Effector CD8-positive, alpha-beta T cell (primary cell): ENCODE results near the gene DGKD.

Source experiments
- DNase-seq: peaks from one replicate; lab custom pipeline; 2025; lab: John Stamatoyannopoulos, UW

Gene DGKD

DNA sequence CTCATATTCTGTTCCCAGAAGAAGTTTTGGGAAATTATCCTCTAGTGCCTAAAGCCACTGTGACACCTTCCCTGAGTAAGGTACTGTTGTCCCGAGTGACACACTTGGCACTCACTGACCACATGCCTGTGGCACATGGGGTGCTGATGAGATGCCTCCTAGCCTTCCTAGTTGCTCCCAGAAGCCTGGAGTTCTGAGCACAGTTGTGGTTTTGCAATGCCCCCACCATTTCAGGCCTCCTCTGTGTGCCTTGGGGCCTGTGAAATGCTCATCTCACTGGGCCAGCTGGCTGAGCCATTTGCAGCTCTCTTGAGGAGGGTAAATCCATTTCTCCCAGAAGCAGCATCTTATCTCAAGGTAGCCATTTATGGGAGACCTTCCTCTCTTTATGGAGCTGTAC, 91.8 kb downstream of the DGKD start:
- DNase-seq, result no peak

DNA sequence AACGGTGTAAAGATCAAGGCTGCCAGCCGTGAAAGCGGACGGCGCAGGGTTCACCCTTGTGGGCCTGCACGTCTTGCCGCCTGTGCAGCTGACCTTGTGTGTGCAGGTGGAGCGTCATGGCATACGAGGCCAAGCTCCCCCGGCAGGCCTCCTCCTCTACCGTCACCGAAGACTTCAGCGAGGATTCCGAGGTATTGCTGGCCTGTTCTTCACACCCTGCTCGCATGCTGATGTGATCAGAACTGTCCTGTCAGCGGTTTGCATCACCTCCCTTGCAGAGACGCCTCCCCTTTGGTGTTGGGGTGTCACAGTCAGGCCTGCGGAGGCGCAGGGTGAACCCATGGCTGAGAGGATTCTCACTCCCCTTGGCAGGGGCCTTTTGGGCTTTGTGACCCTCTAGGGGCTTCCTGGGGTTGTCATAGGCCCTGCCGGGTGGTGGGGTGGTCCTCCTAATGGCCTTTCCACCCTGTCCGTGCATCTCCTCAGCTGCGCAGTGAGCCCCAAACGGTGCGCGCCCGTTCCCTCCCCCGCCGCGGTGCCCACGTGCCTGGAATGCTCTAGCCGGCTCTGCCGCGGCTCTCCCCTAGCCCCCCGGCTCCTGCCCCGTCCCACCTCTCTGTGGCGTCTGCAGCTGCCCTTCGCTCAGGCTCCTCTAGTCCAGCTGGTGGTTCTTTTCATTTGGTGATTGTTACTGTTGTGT, 92.5 kb downstream of the DGKD start:
- DNase-seq, result no peak

DNA sequence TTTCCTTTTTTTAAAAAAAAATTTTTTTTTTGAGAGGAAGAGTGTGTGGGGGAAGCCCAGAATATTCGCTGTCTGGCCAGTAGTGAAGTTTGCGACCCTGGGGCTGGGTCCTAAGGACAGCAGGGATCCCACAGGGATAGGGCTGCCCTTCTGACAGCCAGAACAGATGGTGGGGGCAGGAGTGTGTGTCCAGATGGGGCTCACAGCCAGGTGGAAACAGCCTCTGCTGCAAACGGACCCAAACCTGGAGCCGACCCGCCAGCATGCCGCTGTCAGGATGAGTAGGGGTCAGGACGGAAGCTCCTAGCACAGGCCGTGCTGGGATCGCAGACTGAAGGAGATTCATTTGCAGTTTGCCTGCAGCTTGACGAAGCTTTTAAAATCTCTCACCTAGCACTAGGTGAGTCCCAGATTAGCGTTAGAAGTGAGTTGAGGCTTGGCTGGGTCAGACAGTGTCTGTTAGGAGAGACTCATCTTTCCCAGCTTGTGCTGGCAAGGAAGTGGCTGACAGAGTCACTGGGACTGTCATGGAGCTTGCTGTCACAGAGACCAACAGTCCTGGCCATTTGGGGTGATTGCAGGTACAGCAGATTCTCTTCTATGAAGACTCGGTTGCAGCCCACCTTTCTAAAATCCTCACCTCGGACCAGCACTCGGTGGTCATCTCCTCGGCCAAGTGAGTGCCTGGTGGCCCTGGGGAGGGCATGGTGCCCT, 93.4 kb downstream of the DGKD start:
- DNase-seq, result no peak

DNA sequence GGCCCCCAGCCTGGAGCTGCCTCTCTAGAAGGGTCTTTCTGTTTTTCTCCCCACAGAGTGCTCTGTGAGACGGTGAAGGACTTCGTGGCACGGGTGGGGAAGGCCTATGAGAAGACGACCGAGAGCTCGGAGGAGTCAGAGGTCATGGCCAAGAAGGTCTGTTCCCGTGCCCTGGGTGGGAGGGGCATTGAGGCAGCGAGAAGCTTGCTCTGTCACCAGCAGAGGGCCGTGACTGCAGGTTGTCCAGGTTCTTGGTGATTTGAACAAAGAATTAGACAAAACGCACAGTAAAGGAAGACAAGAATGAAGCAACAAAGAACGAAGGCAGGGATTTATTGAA, 93.9 kb downstream of the DGKD start:
- DNase-seq, result no peak

DNA sequence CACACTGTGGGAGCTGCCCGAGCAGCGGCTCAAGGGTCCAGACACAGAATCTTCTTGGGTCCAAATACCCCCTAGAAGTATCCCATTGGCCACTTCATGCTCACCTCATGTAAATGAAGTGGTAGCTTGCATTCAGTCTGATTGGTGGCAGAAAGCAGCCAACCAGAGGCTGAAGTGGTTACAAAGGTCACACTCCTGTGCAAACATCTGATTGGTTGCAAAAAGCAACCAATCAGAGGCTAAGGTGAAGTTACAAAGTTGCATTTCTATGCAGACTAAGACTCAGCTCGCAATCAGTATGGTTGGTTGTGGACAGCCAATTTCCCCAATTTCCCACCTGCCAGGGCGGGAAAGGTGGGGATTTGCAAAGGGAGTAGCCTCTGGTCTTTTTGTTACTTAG, 94.3 kb downstream of the DGKD start:
- no peak for DNase-seq

DNA sequence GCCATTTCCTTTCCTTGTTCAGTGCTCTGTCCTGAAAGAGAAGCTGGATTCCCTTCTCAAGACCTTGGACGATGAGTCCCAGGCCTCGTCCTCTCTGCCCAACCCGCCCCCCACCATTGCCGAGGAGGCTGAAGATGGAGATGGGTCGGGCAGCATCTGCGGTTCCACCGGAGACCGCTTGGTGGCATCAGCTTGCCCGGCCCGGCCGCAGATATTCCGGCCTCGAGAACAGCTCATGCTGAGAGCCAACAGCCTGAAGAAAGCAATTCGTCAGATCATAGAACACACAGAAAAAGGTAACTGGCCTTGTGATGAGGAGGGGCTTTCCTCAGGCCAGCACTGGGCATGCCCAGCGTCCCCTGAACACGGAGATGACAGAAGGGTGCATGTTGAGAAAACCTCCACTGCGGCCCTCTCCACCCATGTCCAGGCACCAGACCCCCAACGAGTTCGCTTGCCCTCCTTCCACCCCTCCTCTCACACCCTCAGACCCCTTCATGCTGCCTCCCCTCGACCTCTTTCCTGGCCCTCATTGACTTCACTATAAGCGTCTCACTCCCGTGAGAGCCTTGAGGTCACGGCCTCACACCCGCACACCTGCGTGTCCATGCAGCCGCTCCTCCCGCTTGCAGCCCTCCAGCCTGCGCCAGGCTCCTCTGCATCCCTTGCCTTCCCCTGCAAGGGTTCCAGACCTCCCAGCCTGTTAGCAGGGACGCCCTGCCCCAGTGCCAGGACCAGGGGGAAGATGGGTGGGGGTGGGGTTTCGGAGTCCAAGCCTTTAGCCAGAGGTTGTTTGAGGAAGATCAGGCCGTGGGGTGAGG, 95.0 kb downstream of the DGKD start:
- no peak for DNase-seq

DNA sequence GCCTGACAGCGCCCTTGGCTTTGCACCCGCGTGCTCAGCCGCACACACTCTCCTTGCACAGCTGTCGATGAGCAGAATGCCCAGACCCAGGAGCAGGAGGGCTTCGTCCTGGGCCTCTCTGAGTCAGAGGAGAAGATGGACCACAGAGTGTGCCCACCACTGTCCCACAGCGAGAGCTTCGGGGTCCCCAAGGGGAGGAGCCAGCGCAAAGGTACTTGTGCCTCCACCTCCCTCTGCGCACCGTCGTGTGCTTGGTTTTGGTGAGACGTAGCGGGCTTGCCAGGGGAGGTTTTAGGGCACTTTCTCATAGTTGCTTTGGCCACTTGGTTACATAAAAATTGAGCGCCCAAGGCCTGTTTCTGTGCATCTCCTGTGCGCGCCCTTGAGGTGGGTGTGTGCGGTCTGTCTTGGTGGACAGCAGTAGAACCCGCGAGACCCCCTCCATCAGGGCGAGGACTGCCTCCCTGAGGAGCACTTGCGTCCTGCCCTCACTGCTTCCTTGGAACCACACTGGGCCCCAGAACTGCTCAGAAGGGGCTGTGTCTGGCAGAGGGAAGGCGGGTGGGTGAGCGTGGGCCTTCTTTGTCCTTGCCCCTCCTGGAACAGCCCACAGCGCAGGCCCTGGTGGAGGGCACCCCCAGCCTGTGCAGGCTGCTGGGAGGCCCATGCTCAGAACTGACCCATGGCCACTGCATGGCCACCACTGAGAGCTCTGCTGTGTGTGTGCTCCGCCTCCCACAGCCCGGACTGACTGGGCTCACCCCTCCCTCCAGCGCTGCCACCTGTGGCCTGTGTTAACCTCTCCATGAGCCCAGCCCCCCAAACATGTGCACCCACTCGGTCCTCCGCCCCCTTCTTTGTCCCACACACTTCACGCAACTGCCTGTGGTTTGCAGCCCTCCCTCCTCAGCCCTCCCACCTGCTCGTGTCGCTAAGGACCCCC, 95.9 kb downstream of the DGKD start:
- no peak for DNase-seq

DNA sequence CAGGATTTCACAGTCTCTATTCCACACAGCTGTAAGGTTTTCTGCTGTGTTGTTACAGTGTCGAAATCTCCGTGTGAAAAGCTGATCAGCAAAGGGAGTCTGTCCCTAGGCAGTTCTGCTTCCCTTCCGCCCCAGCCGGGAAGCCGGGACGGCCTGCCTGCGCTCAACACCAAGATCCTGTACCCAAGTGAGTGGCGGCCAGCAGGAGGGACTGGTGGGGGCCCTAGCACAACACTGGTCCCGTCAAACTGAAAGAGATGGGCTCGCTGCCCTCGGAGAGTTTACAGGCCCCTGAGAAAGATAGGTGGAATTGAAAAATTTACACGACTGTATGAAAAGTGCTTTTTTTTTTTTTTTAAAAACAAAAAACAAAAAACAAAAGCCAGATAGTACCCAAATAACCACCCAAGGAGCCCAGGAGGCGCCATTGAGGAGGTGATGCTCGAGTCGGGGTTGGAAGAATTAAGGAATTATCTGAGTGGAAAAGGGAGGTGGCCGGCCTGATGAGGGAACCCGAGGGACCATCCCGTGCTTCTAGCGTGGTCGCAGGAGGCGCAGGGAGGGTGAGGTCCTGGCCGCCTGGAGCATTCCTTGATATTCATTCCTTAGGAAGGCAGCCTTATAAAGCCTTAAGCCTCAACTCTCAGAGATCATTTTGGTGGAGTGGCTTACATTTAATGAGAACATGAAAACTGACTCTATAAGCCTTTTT, 96.7 kb downstream of the DGKD start:
- no peak for DNase-seq

DNA sequence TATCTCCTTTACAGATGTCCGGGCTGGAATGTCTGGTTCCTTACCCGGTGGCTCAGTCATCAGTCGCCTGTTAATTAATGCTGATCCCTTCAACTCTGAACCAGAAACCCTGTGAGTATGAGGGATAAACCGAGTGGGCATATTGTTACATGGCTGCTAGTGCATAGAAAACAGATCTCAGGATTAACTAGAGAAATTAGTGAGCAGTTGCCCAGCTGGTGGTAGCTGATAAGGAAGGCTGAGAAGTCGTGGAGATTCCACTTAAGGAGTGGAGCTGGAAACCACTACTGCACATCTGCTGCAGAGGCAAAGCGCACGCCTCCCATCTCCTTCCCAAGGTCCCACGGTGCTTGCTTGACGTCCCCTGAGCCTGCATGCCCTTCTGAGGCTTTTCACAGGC, 97.7 kb downstream of the DGKD start:
- no peak for DNase-seq

DNA sequence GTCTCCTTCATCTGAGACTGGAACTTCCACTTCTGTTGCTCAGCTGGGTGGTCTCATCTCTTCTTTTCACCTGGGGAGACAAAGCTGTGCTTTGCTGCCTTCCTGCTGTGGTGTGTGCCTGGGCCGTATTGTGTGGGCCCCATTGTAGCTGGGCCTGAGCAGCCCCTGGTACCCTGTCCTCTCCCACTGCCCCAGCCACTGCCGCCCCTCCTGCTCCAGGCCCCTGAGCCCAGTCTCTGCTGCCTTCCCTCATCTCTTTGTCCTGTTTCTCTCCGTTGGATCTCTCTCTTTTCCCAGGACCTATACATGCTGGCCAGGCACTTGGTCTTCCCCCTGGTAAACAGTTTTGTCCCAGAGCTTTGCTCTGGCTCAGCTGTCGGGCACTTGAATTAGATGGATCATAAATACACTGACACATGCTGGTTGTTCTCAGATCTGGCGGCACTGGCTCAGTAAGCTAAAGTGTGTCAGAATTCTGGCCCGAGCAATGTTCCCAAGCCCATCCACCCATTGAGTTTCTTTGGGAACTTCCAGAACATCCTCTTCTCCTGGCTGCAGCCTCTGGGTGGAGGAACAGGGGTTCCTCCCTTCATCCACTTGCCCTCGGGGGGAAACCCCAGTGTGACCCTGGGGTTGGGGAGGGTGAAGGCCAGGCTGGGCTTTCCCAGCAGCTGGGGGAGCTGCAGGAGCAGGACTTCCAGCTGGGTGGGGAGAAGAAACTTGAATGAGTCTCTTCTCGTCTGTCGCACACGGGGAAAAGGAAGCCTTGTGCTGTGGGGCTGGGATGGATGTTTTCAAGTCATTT, 99.0 kb downstream of the DGKD start:
- no peak for DNase-seq

DNA sequence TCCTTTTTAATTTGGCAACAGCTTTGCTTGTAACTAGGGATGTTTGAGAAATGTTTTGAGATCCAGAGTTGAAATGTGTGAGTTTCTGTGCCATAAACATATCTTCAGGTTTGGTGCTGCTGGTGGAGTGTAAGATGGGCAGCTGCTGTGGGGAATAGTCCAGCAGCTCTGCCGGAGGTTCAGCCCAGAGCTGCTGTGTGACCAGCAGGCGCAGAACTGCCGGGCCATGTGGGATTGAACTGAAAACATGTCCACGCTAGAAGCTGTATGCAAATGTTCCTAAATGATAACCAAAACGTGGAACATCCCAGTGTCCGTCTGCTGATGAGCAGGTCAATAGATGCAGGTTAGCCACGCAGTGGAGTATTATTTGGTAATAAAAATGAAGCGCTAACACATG, 99.6 kb downstream of the DGKD start:
- DNase-seq, result no peak

DNA sequence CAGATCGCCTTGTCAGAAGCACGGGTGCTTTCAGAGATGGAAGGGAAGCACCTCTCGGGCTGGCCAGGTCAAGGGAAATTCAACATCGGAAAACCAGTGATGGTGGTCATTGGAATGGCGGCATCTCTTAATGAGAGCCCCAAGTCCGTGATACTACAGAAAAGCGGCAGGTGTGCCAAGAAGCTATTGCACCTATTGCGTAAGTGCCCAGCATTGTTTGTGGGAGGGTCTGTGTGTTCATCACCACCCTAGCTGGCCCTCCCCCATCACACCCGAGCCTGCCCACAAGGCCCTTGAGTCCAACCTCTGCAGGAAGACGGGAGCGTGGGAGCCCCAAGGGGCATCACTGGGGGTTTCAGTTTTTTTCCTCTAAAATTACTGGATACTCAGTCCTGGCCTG, 100.7 kb downstream of the DGKD start:
- no peak for DNase-seq

DNA sequence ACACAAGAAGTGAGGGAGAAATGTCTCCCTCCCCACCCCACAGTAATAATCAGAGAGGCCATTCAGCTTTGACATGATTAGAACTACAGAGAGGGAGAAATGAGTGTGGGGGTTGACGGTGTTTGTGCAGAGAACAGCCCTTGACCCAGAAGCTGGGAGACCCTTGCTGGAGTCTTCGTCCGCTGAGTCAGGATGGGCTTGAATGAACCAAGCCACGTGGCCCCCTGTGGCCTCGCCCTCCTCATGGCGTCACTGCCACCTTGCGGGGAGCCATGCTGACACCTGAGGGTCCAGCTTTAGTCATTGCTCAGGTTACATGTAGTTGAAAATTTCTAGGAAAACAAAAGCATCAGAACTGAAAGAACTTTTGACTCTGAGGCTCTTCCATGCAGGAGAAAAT, 101.2 kb downstream of the DGKD start:
- DNase-seq, result no peak

DNA sequence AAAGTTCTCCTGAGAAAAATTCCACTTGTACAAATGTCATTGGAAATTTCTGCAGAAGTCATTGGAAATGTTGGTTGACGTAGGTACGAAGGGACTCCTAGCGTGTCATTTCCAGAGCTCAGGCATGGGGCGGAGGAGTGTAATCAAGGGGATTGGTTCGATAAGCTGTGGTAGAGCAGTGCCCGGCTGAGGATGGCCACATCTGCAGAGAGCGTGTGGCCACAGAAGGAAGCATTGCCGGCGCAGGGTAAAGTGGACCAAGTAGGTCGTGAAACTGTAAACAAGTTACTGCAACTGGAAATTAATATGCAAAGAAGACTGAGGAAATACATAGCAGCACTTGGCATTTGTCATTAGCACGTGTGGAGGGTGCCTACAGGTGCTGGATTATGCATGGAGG, 101.8 kb downstream of the DGKD start:
- no peak for DNase-seq

DNA sequence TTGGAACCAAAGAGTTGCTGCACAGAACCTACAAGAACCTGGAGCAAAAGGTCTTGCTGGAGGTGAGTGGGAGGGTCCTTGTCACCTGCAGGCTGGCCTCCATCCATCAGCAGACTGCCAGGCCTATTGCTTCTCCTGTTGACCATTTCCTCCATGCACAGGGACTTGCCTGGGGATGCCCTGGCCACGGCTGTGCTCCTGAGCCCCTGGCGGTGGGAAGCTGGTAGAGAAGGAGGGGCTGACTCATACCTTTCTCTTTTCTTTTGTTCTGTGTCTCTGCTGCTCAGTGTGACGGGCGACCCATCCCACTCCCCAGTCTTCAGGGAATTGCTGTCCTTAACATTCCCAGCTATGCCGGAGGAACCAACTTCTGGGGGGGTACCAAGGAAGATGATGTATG, 102.6 kb downstream of the DGKD start:
- no peak for DNase-seq

DNA sequence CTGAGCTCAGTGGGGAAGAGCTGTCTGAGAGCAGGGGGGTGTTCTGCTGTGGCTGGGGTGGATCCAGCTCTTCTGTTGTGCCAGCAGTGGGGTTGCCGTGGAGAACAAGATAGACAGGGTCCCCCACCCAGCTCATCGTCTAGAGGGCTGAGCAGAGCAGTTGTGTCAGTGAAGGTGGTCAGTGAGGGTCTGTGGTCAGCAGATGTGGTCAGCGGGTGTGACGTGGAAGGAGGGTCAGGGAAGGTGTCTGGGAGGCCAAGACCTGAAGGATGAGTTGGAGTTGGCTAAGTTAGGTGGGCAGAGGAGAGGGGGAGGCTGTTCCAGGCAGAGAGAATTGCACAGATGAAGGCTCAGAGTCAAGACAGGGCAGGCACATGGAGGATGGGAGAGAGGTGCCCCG, 103.1 kb downstream of the DGKD start:
- no peak for DNase-seq

DNA sequence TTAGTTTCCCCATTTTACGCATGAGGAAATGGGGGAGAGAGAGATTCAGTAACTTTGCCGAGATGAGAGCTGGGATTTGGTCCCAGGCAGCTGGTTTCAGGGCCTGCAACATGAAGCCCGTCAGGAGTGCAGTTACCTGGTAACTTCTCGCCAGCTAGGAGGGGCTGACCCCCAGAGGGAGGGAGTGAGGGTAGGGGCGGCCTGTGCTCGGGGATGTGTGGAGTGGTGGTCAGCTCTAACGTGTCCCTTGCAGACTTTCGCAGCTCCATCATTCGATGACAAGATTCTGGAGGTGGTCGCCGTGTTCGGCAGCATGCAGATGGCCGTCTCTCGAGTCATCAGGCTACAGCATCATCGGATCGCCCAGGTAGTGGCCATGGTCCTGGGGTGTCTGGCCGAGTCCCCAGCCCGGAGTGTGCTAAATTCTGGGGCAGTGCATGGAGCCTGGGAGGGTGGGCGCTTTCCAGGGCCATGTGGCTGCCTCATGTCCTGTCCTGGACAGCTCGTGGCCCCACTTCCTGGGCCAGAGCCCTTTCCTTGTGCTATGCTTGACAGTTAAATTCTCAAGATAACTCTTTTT, 103.8 kb downstream of the DGKD start:
- DNase-seq, result no peak

DNA sequence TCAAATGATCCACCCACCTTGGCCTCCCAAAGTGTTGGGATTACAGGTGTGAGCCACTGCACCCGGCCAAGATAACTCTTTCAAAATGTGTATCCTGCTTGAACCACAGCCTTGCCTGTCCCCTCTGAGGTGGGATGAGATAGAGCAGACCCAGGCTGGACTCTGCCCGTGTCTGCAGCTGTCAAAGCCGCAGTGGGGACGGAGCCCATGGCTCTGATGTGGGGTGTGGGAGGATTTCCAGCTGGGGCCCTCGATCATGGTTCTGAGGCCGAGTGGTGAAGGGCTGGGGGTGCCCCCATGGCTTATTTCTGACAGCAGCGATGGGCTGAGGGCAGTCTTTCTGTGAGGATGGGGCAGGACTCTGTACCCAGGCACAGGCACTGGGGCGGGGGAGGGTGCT, 104.5 kb downstream of the DGKD start:
- no peak for DNase-seq

DNA sequence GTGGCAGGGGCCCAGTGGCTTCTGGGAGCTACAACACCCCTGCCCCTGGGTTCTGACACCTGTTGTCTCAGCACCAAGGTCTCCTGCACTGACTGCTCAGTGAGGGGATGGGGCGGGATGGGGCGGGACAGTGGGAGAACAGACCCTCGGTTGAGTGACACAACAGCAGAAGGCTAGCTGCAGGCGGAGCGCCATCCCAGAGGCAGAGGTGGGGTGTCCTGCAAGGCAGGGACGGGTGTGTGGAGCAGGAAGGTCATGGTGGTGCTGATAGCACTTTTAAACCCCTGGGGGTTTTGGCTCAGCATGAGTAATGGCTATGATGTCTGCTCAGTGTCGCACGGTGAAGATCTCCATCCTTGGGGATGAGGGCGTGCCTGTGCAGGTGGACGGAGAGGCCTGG, 105.1 kb downstream of the DGKD start:
- no peak for DNase-seq
